ENCODE data around the gene TREM1.

GRCh38 chr6:41269716-41270115 lies 16.8 kb downstream of the TREM1 start:
- no peak for TF ChIP-seq CTCF (IDR thresholded peaks at IDR 0.05; ENCODE audit: insufficient read depth, low read depth, low read length)
- TF ChIP-seq EZH2 (IDR thresholded peaks at IDR 0.05; ENCODE audit: insufficient read depth, low read length): no peak

Data from astrocyte (in vitro differentiated cells and primary cell).